Mammary epithelial cell (primary cell): ENCODE measurements around the gene SCAPER.

ENCODE experiments used
- CTCF ChIP-seq, 2 donors: IDR thresholded peaks in 1 of 2; conservative IDR thresholded peaks in 1 of 2; 2 replicates each; pipeline ENCODE4 v1.5.1; 2011 to 2012; ENCODE audit warnings: inconsistent platforms in 2 of 2, low read length in 2 of 2, mild to moderate bottlenecking in 2 of 2, control low read depth in 1 of 2, low read depth in 1 of 2; ENCODE audit not compliant: insufficient read depth in 1 of 2; ENCODE audit errors: extremely low read depth in 1 of 2
- EZH2 ChIP-seq: IDR thresholded peaks from 2 replicates; pipeline ENCODE4 v1.6.1; 2012; ENCODE audit warnings: low read length, inconsistent platforms, borderline replicate concordance

GRCh38 chr15:76773234-76773633 lies 131.9 kb downstream of the SCAPER start:
- no peak for TF ChIP-seq CTCF (conservative IDR thresholded peaks at IDR 0.05 in 1 of 2, IDR thresholded peaks at IDR 0.05 in 1 of 2; ENCODE audit: extremely low read depth in 1 of 2, insufficient read depth in 1 of 2, low read depth in 1 of 2, low read length in 2 of 2)
- no peak for TF ChIP-seq EZH2
